KMS-11 (cell line): ENCODE data around the gene ATP2A2.

Experiments
- H2AFZ ChIP-seq: fragments of 200-600 bp; sonication (generic); 2 replicates; pipeline ENCODE4 v1.6.1; 2016; ENCODE audit warnings: antibody characterized with exemption, mixed run types, low read depth
- H3K27ac ChIP-seq: fragments of 200-600 bp; sonication (generic); 2 replicates; pipeline ENCODE4 v1.6.1; 2016; ENCODE audit warnings: mild to moderate bottlenecking, mixed run types
- H3K27me3 ChIP-seq: fragments of 200-600 bp; sonication (generic); 2 replicates; pipeline ENCODE4 v1.6.1; 2017; ENCODE audit warnings: mild to moderate bottlenecking, low read depth, mixed run types, moderate library complexity; ENCODE audit not compliant: insufficient read depth
- H3K36me3 ChIP-seq: fragments of 200-600 bp; sonication (generic); 2 replicates; pipeline ENCODE4 v1.6.1; 2017; ENCODE audit warnings: mild to moderate bottlenecking, mixed run types; ENCODE audit not compliant: insufficient read depth
- H3K4me1 ChIP-seq: fragments of 200-600 bp; sonication (generic); 2 replicates; pipeline ENCODE4 v1.6.1; 2016; ENCODE audit warnings: mild to moderate bottlenecking, low read depth, mixed run types; ENCODE audit not compliant: poor library complexity, severe bottlenecking
- H3K4me2 ChIP-seq: fragments of 200-600 bp; sonication (generic); 2 replicates; pipeline ENCODE4 v1.7.0; 2016; ENCODE audit warnings: mild to moderate bottlenecking, mixed run types
- H3K4me3 ChIP-seq: fragments of 200-600 bp; sonication (generic); IDR thresholded peaks from 2 replicates; pipeline ENCODE4 v1.6.1; 2017; ENCODE audit warnings: low read depth, low read length, mixed read lengths; ENCODE audit not compliant: insufficient read depth
- H3K79me2 ChIP-seq: fragments of 200-600 bp; sonication (generic); 2 replicates; pipeline ENCODE4 v1.6.1; 2016; ENCODE audit warnings: low read depth, mixed run types; ENCODE audit not compliant: insufficient read depth
- H3K9ac ChIP-seq: fragments of 200-600 bp; sonication (generic); 2 replicates; pipeline ENCODE4 v1.6.1; 2016; ENCODE audit warnings: mild to moderate bottlenecking, mixed run types
- H4K20me1 ChIP-seq: fragments of 200-600 bp; sonication (generic); 2 replicates; pipeline ENCODE4 v1.6.1; 2016; ENCODE audit warnings: mild to moderate bottlenecking, mixed run types; ENCODE audit not compliant: insufficient read depth
- TF ChIP-seq, protein P1 (sequence below): fragments of 200-600 bp; sonication (generic); conservative IDR thresholded peaks from 2 replicates; pipeline ENCODE4 v1.6.1; 2017; ENCODE audit warnings: low read depth, mild to moderate bottlenecking, antibody characterized with exemption, low read length, moderate library complexity, mixed read lengths

Gene ATP2A2

DNA sequence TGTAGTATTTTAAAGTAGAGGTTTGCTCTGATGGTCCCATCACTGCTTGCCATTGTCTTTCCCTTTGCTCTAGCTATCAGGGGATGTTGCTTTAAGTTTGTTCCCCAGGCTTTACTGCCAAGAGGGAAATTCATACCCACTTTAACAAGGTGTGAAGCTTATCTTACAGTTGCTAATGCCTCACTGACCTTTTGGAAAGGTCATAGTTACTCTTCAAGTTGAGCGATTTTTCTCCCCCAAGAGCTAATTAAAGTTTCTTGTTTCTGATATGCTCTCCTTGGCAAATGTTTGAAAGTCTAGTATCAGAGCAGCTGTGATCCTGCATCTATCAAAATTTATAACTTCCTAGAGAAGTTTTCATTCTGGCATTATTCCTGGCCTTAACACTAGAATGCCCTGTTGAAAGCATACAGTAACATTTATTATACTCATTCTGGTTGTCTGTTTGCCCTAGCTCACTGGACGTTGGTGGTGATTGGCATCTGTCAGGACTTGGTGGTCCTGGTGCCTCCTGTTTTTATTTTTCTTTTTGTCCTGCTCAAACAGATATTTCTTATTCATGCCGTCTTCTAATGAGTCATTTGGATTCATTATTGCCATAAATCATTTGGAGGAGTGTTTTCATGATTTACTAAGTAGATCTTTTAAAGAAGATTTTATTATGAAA, 8.1 kb downstream of the ATP2A2 start:
- Histone ChIP-seq H3K36me3 (no peaks in the 10 kb centered on the region; the same call in 1 of the 2 replicates), H3K4me2 (no peak overlapping the region), H3K4me1 (peaks cover 26% of the 10 kb centered on the region), H3K27me3 (no peaks in the 10 kb centered on the region), H2AFZ (no peak overlapping the region), H3K4me3 (no peak overlapping the region), H3K9ac (no peak overlapping the region), H3K79me2 (peaks cover 89% of the 10 kb centered on the region), H3K27ac (no peak overlapping the region), H4K20me1 (peaks cover 29% of the 10 kb centered on the region)
- TF ChIP-seq, protein P1, sequence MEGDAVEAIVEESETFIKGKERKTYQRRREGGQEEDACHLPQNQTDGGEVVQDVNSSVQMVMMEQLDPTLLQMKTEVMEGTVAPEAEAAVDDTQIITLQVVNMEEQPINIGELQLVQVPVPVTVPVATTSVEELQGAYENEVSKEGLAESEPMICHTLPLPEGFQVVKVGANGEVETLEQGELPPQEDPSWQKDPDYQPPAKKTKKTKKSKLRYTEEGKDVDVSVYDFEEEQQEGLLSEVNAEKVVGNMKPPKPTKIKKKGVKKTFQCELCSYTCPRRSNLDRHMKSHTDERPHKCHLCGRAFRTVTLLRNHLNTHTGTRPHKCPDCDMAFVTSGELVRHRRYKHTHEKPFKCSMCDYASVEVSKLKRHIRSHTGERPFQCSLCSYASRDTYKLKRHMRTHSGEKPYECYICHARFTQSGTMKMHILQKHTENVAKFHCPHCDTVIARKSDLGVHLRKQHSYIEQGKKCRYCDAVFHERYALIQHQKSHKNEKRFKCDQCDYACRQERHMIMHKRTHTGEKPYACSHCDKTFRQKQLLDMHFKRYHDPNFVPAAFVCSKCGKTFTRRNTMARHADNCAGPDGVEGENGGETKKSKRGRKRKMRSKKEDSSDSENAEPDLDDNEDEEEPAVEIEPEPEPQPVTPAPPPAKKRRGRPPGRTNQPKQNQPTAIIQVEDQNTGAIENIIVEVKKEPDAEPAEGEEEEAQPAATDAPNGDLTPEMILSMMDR, result no peak

DNA sequence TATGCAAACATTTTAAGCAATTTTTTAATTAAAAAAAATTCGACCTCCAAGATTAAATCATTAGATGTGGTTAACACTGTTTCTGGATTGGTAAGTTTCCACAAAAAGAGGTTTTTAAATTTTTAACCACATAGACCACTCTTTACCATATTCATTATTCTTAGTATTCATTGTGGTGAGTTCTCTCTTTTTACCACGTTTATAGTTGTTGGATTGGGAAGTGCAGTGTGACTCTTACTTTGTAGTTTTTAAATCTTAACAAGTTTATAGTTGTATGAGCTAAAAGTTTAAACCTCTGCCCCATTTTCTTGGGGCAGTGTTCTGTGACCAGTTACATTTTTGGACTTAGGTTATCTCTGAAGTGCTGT, 8.6 kb downstream of the ATP2A2 start:
- peaks cover 24% of the 10 kb centered on the region for H4K20me1 ChIP-seq
- H3K79me2 ChIP-seq, result peaks cover 87% of the 10 kb centered on the region
- H3K4me2 ChIP-seq, result no peak overlapping the region

DNA sequence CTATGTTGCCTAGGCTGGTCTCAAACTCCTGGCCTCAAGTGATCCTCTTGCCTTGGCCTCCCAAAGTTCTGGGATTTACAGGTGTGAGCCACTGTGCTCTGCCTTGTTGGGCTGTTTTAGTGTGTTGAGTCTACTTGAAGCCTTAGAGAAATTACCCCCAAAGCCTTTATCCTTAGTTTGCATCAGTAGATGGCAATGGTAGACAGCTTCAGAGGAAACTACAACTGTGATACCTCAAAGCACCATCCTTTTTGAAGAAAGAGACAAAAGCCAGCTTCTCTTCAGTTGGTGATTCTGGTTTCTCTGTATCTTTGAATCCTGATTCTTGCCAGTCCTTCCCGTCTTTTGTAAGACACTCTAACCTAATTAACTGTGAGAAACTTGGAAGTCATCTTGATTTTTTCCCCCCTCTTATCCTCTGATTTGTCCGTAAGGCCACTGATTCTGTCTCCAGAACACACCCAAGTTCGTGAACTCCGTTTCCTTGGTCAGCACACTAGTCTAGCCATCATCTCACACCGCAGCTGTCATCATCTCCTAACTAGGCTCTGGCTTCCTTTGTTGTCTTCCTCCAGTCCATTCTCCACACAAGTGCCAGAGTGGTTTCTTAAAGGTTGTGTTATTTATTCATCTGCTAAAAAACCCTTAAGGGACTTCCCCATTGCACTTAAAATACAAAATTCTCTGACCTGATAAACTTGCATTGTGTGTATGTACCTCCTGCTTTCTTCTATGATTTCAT, 20.2 kb downstream of the ATP2A2 start:
- 0 out of 2 replicates have a peak, but pooled peaks cover under 1% of the 10 kb centered on the region for H4K20me1 ChIP-seq
- H3K36me3 ChIP-seq, result peaks cover 6% of the 10 kb centered on the region; the same call in 1 of the 2 replicates
- H3K27ac ChIP-seq, result no peak overlapping the region
- no peak overlapping the region for H2AFZ ChIP-seq
- peaks cover 89% of the 10 kb centered on the region; the same call in 1 of the 2 replicates for H3K79me2 ChIP-seq
- no peaks in the 10 kb centered on the region for H3K27me3 ChIP-seq
- H3K4me3 ChIP-seq, result no peak overlapping the region
- TF ChIP-seq, protein P1, result no peak
- H3K4me2 ChIP-seq, result no peak overlapping the region
- peaks cover 13% of the 10 kb centered on the region for H3K4me1 ChIP-seq
- no peak overlapping the region for H3K9ac ChIP-seq

More for the DNA sequence above, 8.6 kb downstream of the ATP2A2 start:
- H3K36me3 ChIP-seq, result no peaks in the 10 kb centered on the region; the same call in 1 of the 2 replicates
- no peak overlapping the region for H3K9ac ChIP-seq
- H2AFZ ChIP-seq, result no peak overlapping the region
- TF ChIP-seq, protein P1, result no peak
- H3K4me1 ChIP-seq, result peaks cover 20% of the 10 kb centered on the region
- no peaks in the 10 kb centered on the region for H3K27me3 ChIP-seq
- no peak overlapping the region for H3K27ac ChIP-seq
- H3K4me3 ChIP-seq, result no peak overlapping the region

DNA sequence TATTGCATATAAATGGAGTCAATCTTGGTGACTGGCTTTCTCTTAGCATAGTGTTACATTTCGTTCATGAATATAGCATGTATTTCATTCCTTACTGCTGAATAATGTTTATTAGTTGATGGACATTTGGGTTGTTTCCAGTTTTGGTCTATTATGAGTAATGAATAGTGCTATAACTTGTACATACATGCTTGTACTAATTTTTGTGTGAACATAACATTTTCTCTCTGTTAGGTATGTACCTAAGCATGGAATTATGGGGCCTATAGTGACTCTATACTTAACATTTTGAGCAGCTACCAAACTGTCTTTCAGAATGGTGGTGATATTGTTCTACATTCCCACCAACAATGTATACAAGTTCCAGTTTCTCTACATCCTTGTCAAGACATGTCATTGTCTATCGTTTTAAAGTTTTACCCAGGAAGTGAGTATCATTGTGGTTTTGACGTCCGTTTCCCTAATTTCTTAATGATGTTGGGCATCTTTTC, 23.1 kb downstream of the ATP2A2 start:
- TF ChIP-seq, protein P1, result no peak
- H3K27me3 ChIP-seq, result no peaks in the 10 kb centered on the region; the same call in 1 of the 2 replicates
- H3K9ac ChIP-seq, result no peak overlapping the region
- H3K79me2 ChIP-seq, result peaks cover 89% of the 10 kb centered on the region
- no peak overlapping the region for H3K4me3 ChIP-seq
- H3K27ac ChIP-seq, result no peak overlapping the region
- H3K36me3 ChIP-seq, result no peaks in the 10 kb centered on the region; the same call in 1 of the 2 replicates
- H4K20me1 ChIP-seq, result peaks cover 27% of the 10 kb centered on the region; the same call in 1 of the 2 replicates
- peaks cover 19% of the 10 kb centered on the region for H3K4me1 ChIP-seq
- H2AFZ ChIP-seq, result no peak overlapping the region
- H3K4me2 ChIP-seq, result no peak overlapping the region
